ENCODE data around the gene COL27A1. TPM values are rescaled to one million over a fixed set of nuclear protein-coding genes. Genes with fewer than 3 reads are reported as not detected.

The COL27A1 gene
- total RNA-seq, 3 donors from 2014 or later, result 1.4 to 2.8 (median 1.7) TPM

DNA sequence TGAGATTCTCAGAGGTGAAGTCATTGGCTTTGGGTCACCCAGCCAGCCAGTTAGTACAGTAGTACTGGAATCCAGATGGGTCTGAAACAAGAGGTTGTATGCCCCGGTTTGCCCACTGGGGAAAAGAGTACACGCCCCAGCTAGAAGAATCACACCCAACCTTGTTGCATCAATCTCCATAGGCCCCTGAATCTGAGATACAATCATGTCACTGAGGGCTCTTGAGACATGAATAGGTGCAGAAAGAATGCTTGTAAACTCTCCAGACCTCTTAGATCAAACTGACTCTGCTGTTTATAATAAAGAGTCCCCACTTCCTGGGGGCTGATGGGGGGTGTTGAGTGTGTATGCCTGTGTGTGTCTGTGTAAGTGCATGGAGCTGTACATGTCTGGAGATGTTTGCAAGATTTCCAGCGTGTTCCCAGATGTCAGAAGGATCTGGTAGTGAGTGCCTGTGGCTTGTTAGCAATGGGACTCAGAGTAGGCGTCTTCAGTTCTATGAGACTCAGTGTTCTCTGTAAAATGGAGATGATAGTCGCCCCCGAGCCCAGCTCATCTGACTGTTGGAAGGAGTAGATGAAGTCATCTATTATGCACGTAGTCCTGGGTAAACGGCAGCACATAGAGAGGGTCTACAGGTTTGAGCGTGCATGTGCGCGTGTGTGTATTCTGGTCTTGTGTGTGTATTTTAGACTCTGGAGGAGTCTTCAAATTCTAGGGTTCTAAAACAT is 48.2 kb downstream of the COL27A1 start:
- ATAC-seq, result no peak
- Mint-ChIP-seq H3K4me1 (ENCODE audit: low read depth) (no peaks in the 10 kb centered on the region), H3K9me3 (no peaks in the 10 kb centered on the region), H3K27me3 (ENCODE audit: low read depth) (no peaks in the 10 kb centered on the region), H3K36me3 (ENCODE audit: insufficient read depth) (no peaks in the 10 kb centered on the region), H3K4me3 (no peak overlapping the region)
- DNase-seq, result no peak

DNA sequence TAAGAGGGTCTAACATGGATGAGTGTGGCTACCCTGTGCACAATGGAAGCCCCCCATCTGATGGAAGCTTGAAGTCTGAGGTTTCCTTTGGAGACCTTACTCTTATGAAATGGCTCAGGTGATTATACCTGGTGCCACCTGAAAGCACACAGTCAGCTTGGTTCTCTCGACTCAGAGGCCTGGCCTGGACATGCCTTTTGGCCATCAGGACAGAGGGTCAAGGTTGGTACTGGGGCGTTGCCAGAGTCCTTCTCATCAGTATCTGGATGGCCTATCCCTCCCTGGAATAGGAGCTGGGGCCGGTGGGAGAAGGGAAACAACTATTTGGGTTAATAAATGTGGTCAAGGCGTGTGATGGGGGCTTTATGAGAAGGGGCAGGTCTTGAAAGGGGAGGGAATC is 48.9 kb downstream of the COL27A1 start:
- DNase-seq, result no peak

DNA sequence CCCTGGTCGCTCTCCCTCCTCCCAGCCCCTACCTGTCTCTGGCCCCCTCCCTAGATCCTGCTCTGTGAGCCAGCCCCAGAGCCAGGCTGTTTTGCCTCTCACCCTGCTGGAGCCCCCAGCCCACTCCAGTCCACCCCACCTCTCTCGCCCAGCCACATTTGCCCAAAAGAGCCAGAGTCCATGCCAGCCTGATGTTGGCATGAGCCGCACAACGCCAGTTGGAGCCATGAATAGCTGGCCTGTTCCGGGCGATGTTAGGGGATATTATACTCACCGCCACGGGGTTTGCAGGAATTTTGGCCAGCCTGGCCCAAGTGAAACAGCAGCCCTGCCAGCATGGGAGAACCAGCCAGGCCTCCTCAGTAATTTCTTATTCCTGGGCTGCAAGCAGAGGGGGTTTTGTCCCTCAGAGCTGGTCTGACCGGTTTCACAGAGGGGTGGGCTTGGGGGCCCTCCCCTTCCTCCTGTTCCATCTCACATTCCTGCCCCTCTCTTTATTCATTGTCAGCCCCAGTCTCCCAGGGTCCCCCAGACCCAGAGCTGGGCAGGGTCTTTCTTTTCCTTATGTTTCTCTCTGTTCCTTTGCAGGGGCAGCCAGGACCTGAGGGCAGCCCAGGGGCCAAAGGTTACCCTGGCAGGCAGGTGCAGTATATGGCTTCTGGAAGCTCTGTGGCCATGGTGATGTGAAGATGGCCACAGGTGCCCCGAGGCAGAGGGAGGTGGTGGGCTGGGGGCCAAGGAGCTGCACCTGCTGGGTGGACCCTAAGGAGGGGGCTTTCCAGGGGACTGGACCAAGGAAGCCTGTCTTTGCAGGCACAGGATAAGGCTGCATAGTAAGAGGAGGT is 50.1 kb downstream of the COL27A1 start:
- DNase-seq (no peak), ATAC-seq (no peak)
- Mint-ChIP-seq H3K4me1 (ENCODE audit: low read depth) (no peaks in the 10 kb centered on the region), H3K36me3 (ENCODE audit: insufficient read depth) (no peaks in the 10 kb centered on the region), H3K27me3 (ENCODE audit: low read depth) (no peaks in the 10 kb centered on the region), H3K4me3 (no peak overlapping the region), H3K9me3 (no peaks in the 10 kb centered on the region)

More for the DNA sequence above, 48.9 kb downstream of the COL27A1 start:
- Mint-ChIP-seq H3K36me3 (ENCODE audit: insufficient read depth) (no peaks in the 10 kb centered on the region), H3K4me1 (ENCODE audit: low read depth) (no peaks in the 10 kb centered on the region), H3K27me3 (ENCODE audit: low read depth) (no peaks in the 10 kb centered on the region), H3K9me3 (no peaks in the 10 kb centered on the region), H3K4me3 (no peak overlapping the region)
- no peak for ATAC-seq

DNA sequence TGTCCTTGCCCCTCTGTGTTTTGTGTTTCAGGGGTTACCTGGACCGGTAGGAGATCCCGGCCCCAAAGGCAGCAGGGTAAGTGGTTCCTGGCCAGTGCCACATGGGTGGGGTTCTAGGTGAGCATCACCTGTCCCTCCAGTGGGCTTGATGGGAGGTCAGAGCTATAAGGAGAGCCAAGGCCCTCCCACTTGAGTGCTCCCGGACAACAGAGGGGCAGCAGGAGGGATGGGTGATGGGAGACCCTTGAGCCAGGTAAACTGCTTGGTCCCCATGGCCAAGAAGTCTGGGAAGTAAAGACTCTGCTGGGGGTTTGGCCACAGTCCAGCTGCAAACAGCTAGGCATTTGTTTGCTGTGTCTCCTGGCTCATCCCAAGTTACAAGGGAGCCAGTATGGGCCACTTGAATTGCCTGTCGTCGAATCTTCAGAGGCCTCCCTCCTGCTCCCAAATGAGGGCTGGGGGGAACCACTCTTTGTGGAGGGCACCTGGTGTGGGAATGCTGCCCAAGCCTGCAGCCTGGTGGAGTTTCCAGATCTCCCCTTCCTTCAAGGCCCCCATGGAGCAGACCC is 51.0 kb downstream of the COL27A1 start:
- no peaks in the 10 kb centered on the region for H3K36me3 Mint-ChIP-seq (ENCODE audit: insufficient read depth)
- ATAC-seq, result no peak

DNA sequence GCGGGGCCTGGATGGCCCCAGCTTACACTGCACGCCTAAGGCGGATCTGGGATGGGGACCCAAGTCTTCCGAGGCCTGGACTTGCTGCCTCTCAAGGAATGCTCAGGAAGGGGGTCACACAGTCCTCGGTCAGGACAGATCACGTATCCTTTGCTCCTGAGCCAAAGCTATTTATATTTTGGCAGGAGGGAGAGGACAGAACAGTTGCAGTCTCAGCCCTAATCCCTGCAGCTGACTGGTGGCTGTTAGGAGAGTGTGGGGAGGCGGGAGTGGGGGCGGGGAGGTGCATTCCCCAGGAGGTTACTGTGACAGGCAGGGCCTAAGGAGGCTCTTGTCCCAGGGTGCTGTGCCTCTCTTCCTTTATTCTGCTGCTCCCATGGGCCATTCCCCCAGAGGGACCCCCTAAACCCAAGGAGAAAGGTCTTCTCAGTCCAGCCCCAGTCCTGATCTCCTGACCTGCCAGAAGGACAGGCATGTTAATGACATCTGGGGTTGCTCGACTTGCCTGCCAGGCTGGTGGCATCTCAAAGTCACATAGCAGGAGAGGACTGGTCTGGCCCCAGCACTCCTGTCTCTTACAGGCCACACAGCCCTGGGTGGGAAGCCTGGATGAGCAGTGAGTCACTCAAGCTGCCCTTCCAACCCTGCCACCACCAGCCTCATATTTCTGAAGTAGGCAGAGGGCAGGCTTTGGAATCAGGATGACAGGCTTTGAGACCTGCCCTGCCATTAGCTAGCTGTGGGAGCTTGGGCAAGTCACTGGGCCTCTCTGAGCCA is 51.9 kb downstream of the COL27A1 start:
- Mint-ChIP-seq H3K4me3 (no peak overlapping the region), H3K36me3 (ENCODE audit: insufficient read depth) (no peaks in the 10 kb centered on the region), H3K4me1 (ENCODE audit: low read depth) (no peaks in the 10 kb centered on the region), H3K27me3 (ENCODE audit: low read depth) (no peaks in the 10 kb centered on the region), H3K9me3 (no peaks in the 10 kb centered on the region)
- no peak for DNase-seq
- ATAC-seq, result no peak

More for the DNA sequence above, 51.0 kb downstream of the COL27A1 start:
- Mint-ChIP-seq H3K4me3 (no peak overlapping the region), H3K4me1 (ENCODE audit: low read depth) (no peaks in the 10 kb centered on the region), H3K9me3 (no peaks in the 10 kb centered on the region), H3K27me3 (ENCODE audit: low read depth) (no peaks in the 10 kb centered on the region)
- DNase-seq, result no peak

DNA sequence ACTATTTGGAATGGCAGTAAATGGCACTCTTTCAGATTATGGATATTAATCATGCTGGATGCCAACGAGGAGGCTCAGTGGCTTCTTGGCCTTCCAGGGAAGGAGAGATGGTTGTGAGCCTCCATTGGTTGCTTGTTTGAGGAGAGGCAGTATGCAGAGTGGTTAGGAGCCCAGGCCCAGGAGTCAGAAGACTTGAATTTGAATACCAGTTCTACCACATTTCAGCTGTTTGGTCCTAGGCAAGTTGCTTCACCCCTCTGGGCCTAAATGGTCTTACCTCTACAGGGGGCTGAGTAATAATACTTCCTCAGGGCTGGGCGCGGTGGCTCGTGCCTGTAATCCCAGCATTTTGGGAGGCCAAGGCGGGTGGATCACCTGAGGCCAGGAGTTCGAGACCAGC is 52.5 kb downstream of the COL27A1 start:
- no peak for DNase-seq
- ATAC-seq, result no peak

DNA sequence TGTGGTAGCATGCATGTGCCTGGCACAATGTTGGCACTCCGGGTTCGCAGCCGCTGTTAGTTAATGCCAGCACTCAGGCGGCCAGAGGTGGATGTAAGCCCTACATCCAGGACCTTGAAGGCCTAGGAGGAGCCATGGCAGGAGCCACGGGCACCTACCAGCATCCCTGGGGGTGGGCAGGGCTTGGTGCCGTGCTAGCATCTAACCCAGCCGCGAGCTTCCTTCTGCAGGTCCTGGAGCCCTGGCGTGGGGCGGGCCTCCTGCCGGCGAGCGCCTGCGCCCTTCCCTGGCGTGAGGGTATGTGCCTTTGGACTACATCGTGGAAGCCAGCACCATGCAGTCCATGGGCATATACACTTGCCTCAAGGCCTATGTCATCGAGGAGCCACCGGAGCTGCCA is 53.8 kb downstream of the COL27A1 start:
- H3K27me3 Mint-ChIP-seq (ENCODE audit: low read depth), result no peaks in the 10 kb centered on the region
- ATAC-seq, result no peak
- H3K9me3 Mint-ChIP-seq, result no peaks in the 10 kb centered on the region
- H3K4me3 Mint-ChIP-seq, result no peak overlapping the region
- H3K36me3 Mint-ChIP-seq (ENCODE audit: insufficient read depth), result no peaks in the 10 kb centered on the region
- no peak for DNase-seq
- H3K4me1 Mint-ChIP-seq (ENCODE audit: low read depth), result no peaks in the 10 kb centered on the region

More for the DNA sequence above, 52.5 kb downstream of the COL27A1 start:
- H3K9me3 Mint-ChIP-seq, result no peaks in the 10 kb centered on the region
- no peaks in the 10 kb centered on the region for H3K36me3 Mint-ChIP-seq (ENCODE audit: insufficient read depth)
- no peak overlapping the region for H3K4me3 Mint-ChIP-seq
- H3K27me3 Mint-ChIP-seq (ENCODE audit: low read depth), result no peaks in the 10 kb centered on the region
- no peaks in the 10 kb centered on the region for H3K4me1 Mint-ChIP-seq (ENCODE audit: low read depth)

DNA sequence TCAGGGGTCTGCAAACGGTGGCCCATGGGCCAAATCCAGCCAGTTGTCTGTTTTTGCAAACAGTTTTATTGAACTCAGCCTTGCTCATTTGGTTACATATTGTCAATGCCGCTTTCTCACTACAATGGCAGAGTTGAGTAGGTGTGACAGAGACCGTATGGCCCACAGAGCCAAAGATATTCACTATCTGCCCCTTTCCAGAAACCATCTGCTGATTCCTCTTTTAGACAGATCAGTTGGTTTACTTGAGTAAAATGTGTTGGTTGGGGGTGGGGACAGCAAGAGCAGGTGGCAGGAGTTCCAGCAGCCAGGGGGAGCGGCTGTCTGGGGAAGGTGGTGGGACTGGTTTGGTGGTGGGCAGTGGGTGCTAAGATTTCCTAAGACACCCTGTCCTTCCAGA is 54.8 kb downstream of the COL27A1 start:
- ATAC-seq (no peak), DNase-seq (no peak)
- no peaks in the 10 kb centered on the region for H3K36me3 Mint-ChIP-seq (ENCODE audit: insufficient read depth)
- H3K9me3 Mint-ChIP-seq, result no peaks in the 10 kb centered on the region
- no peaks in the 10 kb centered on the region for H3K4me1 Mint-ChIP-seq (ENCODE audit: low read depth)
- H3K4me3 Mint-ChIP-seq, result no peak overlapping the region
- H3K27me3 Mint-ChIP-seq (ENCODE audit: low read depth), result no peaks in the 10 kb centered on the region

DNA sequence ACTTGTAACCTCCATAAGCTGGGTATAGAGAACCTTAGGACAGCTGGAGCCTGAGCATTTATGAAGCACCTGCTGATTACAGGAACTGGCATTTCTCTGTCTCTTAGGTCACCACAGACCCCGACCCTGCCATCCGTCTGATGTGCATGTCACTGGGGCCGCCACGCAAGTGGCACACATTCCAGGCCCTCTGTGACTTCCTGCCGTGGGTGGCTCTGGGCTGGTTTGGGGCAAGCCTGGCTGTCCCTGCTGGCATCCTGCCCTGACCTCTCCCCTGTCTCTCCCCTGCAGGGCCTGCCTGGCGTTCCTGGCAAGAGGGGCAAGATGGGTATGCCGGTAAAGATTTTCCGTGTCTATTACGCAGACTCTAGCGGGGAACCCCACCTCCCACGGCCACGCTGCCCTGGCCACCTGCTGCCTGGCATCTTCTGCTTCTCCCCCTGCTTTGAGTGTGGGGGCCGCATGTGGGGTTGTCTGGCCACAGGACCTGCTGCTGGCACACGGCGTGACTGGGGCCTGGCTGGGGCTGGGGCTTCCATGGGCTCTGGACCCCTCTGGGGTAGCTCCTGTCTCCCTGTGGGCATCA is 55.4 kb downstream of the COL27A1 start:
- Mint-ChIP-seq H3K4me3 (no peak overlapping the region), H3K27me3 (ENCODE audit: low read depth) (no peaks in the 10 kb centered on the region), H3K9me3 (no peaks in the 10 kb centered on the region), H3K4me1 (ENCODE audit: low read depth) (no peaks in the 10 kb centered on the region), H3K36me3 (ENCODE audit: insufficient read depth) (no peaks in the 10 kb centered on the region)
- DNase-seq (no peak), ATAC-seq (no peak)

DNA sequence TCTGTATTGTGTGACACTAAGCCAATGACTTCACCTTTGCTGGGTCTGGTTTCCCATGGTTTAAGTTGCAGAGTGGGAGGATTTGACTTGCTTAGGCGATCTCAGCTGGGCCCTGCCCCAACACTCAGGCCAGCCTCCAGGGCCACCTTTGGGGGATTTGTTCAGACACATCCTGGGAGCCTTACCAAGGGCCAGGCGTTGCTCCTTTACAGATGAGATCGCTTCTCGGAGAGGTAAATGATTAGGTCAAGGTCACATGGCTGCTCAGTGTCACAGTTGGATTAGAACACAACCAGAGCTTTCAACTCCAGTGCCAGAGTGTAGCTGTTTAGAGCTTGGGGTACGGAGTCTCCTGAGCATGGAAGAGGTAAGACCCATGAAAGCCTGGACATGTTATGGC is 57.5 kb downstream of the COL27A1 start:
- H3K4me3 Mint-ChIP-seq, result no peak overlapping the region
- H3K4me1 Mint-ChIP-seq (ENCODE audit: low read depth), result no peaks in the 10 kb centered on the region
- ATAC-seq, result no peak
- no peaks in the 10 kb centered on the region for H3K9me3 Mint-ChIP-seq
- H3K36me3 Mint-ChIP-seq (ENCODE audit: insufficient read depth), result no peaks in the 10 kb centered on the region
- H3K27me3 Mint-ChIP-seq (ENCODE audit: low read depth), result no peaks in the 10 kb centered on the region
- no peak for DNase-seq

DNA sequence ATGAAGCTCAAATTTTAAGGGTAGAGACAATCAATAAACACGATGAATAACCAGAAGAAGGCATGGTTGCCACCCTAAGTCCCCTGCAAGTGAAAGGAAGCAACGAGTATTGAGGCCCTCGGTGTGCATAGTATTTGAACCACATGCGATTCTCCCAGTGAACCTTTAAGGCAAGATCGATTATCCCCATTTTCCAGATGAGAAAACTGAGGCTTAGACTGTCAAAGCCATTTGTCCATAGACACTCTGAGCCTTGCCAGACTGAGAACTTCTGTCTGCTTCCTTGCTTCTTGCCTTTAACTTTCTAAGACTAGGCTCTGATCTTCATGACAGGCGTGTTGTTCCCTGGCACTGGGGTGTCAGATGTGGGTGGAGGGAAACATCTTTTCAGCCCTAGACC is 58.2 kb downstream of the COL27A1 start:
- no peaks in the 10 kb centered on the region for H3K9me3 Mint-ChIP-seq
- H3K4me1 Mint-ChIP-seq (ENCODE audit: low read depth), result no peaks in the 10 kb centered on the region
- ATAC-seq (no peak), DNase-seq (no peak)
- no peaks in the 10 kb centered on the region for H3K36me3 Mint-ChIP-seq (ENCODE audit: insufficient read depth)
- no peaks in the 10 kb centered on the region for H3K27me3 Mint-ChIP-seq (ENCODE audit: low read depth)
- no peak overlapping the region for H3K4me3 Mint-ChIP-seq

DNA sequence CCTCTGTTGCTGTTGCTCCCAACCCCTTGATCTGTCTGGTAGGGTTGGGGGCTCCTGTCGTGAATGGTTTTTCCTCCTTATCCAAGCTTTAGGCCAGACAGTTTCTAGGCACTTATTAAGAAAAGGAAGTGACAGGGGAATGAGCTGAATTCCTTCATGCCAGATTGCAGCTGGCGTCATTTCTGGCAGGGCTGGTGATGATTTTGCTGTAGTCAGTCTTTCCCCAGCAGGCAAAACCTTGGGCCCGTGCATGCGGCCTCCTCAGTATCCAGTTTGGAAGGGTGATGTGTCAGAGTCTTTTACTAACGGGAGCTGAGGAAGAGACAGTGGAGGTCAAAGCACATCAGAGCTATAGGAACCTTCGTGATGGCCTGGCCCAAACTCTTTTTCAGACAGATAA is 58.8 kb downstream of the COL27A1 start:
- ATAC-seq (no peak), DNase-seq (no peak)
- Mint-ChIP-seq H3K27me3 (ENCODE audit: low read depth) (no peaks in the 10 kb centered on the region), H3K9me3 (no peaks in the 10 kb centered on the region), H3K4me1 (ENCODE audit: low read depth) (no peaks in the 10 kb centered on the region), H3K4me3 (no peak overlapping the region), H3K36me3 (ENCODE audit: insufficient read depth) (no peaks in the 10 kb centered on the region)

DNA sequence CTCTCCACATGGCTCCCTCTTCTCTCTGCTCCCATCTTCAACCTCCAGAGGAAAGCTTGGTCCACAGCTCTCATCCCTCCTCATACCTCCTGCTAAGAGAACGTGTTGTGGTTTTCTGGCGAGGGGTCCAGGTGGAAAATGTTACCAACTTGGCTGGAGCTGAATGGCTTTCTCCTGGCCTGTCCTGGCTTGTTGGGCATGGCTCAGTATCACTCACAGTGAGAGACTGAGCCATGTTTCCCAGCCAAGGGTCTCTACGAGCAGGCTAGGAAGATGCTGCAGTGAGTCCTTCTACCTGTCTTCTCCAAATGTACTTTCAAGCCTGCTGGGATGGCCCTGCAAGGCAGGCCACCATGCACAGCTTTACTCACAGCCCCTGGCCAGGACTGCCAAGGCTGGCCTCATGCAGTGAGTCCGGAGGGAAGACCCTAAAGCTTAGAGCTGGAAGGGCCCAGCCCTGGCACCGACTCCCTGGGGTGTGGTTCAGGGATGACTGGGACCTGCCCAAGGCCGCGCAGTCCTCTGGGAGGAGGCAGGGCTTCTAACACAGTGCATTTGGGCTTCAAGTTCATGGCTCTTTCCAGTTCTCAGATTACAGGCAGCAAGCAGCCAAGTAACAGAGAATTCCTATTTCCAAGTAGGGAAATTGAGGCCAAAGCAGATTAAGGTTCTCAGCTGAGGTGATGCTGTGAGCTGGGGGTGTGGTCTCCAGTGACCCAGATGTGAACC is 59.5 kb downstream of the COL27A1 start:
- no peak for ATAC-seq
- Mint-ChIP-seq H3K36me3 (ENCODE audit: insufficient read depth) (no peaks in the 10 kb centered on the region), H3K4me3 (no peak overlapping the region), H3K27me3 (ENCODE audit: low read depth) (no peaks in the 10 kb centered on the region), H3K4me1 (ENCODE audit: low read depth) (no peaks in the 10 kb centered on the region), H3K9me3 (no peaks in the 10 kb centered on the region)
- DNase-seq, result no peak

All from activated T-cell treated with anti-CD3 and anti-CD28 coated beads, Interleukin-2, amount 50 U/mL, for 4 hours (primary cell).